Mammary epithelial cell (primary cell): ENCODE measurements around the gene PTPN1.

Experiments
- CTCF ChIP-seq, 2 donors: IDR thresholded peaks in 1 of 2; conservative IDR thresholded peaks in 1 of 2; 2 replicates each; pipeline ENCODE4 v1.5.1; 2011 to 2012; ENCODE audit warnings: inconsistent platforms in 2 of 2, low read length in 2 of 2, mild to moderate bottlenecking in 2 of 2, control low read depth in 1 of 2, low read depth in 1 of 2; ENCODE audit not compliant: insufficient read depth in 1 of 2; ENCODE audit errors: extremely low read depth in 1 of 2
- EZH2 ChIP-seq: IDR thresholded peaks from 2 replicates; pipeline ENCODE4 v1.6.1; 2012; ENCODE audit warnings: low read length, inconsistent platforms, borderline replicate concordance

GRCh38 chr20:50597406-50597969 is 87.3 kb downstream of the PTPN1 start:
- TF ChIP-seq CTCF (conservative IDR thresholded peaks at IDR 0.05 in 1 of 2, IDR thresholded peaks at IDR 0.05 in 1 of 2; ENCODE audit: extremely low read depth in 1 of 2, insufficient read depth in 1 of 2, low read depth in 1 of 2, low read length in 2 of 2): no peak
- TF ChIP-seq EZH2: no peak
